Measurements from ENCODE around the gene LAMB2.

LAMB2 gene

GRCh38 chr3:49161197-49161596, 28.3 kb upstream of the LAMB2 start:
- no peak for DNase-seq

- no peak for DNase-seq
These were observed 25.9 kb upstream of the LAMB2 start for GRCh38 chr3:49158792-49159191.

DNA sequence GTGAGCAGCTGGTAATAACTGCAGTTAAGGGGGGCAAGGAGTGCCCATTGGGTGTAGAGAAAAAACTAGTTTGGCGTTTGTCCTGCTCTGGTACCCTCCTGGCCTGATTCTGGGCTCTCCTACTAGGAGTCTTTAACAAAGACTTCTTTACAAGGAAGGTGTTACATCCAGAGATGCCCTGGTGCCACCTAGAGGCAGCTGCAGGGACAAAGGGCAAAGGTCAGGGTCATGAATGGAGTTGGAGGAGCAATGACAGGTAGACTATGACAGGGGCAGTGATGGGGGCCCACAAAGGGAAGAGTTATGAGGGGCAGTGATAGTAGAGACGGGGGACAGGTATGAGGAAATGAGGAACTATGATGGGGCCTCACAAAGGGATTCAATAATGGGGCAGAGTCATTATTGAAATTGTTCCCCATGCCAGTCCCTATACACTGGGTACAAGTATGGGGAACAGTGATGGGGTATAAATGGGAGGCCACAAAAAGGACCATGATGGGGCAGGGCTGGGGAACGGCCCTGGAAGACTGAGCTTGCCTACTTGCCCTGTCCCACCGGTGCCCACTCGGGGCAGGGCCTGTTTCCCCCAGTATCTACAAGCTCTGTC, 25.4 kb upstream of the LAMB2 start:
- DNase-seq: peak in 2 of 3 experiments; percentile 28 to 56

- no peak for DNase-seq
These were observed 24.4 kb upstream of the LAMB2 start for GRCh38 chr3:49157289-49157688.

- no peak for DNase-seq
These were observed 20.6 kb upstream of the LAMB2 start for GRCh38 chr3:49153349-49153912.

DNA sequence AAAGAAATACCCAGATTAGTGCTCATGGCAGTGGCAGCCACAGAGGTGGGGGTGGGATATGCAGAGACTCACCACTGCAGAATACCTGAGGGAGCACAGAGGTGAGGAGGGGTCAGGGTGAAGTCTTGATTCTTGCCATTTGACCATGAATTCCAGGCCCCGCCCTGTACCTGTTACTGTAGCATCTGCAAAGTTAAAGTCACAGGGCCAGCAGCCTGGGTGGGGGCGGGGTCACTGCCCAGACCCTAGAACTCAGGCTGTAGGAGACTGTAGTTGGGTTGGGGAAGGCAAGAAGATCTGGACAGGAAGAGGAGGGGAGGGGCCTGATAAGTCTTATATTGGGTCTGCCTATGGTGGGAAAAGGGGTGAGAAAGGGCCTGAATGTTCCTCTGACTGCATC, 18.8 kb upstream of the LAMB2 start:
- no peak for DNase-seq

- DNase-seq: no peak
These were observed 15.3 kb upstream of the LAMB2 start for GRCh38 chr3:49148159-49148558.

DNA sequence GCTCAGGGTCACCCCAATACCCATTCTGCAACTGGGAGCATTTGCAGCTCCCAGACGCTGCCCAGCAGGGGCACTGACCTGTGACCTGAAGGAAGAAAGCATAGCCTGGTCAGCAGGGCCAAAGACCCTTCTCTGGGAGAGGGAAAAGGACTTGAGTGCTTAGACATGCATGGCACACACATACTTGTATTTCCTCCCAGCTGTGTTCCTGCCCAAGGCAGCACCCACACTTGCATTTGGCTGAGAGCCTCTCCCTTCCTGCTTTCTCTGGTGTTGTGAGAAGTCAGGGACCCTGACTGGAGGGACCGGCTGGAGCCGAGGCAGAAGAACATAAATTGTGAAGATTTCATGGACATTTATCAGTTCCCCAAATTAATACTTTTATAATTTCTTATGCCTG, 7.2 kb upstream of the LAMB2 start:
- DNase-seq: no peak

- DNase-seq: no peak
These were observed 2.6 kb upstream of the LAMB2 start for GRCh38 chr3:49135499-49135898.

- no peak for DNase-seq
These were observed 1.8 kb upstream of the LAMB2 start for GRCh38 chr3:49134471-49135265.

GRCh38 chr3:49133226-49133951, 539 bp upstream of the LAMB2 start:
- peak; percentile 67 to 78 (median 78) for DNase-seq

GRCh38 chr3:49132073-49132436, 795 bp downstream of the LAMB2 start:
- no peak for DNase-seq

DNA sequence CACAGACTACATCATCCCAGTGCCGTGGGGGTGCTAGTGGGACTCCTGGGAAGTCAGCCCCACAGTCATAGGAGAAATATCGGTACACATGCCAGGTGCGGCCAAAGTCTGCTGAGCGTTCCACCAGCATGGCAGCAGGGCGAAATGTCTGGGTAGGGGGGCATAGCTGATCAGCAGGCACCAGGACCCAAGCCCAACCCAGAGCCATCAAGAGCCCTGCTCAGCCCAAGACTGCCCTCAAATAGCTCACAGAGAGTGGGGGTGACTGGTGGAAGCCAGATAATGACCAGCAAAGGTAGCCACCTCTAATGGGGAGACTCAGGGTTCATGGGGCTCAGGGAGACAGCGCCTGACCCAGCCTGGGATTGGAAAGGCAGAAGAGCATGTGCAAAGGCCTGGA, 1.3 kb downstream of the LAMB2 start:
- no peak for DNase-seq

GRCh38 chr3:49131040-49131439, 1.8 kb downstream of the LAMB2 start:
- DNase-seq: no peak

GRCh38 chr3:49124991-49125670, 7.7 kb downstream of the LAMB2 start:
- DNase-seq: no peak

GRCh38 chr3:49124203-49124602, 8.6 kb downstream of the LAMB2 start:
- DNase-seq: no peak

GRCh38 chr3:49123687-49124086, 9.2 kb downstream of the LAMB2 start:
- DNase-seq: no peak

GRCh38 chr3:49122886-49123545, 9.8 kb downstream of the LAMB2 start:
- no peak for DNase-seq

GRCh38 chr3:49122451-49122850, 10.4 kb downstream of the LAMB2 start:
- no peak for DNase-seq

DNA sequence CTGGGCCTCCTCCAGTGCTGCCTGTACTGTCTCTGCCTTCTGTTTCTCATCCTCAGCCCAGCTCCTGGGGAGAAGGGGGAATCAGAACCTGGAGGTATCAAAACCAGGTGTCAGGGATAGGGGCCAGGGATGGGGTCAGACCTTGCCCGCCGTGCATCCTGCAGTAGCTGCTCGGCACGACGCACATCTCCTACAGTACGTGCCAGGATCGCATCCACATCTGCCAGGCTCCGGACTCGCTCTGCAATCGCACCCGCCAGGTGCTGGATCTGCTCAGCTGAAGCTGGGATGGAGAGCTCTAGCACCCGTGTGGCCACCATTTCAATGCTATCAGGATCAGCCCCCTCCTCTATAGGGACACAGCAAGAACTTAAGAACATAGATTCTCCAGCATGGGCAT, 10.8 kb downstream of the LAMB2 start:
- no peak for DNase-seq

DNA sequence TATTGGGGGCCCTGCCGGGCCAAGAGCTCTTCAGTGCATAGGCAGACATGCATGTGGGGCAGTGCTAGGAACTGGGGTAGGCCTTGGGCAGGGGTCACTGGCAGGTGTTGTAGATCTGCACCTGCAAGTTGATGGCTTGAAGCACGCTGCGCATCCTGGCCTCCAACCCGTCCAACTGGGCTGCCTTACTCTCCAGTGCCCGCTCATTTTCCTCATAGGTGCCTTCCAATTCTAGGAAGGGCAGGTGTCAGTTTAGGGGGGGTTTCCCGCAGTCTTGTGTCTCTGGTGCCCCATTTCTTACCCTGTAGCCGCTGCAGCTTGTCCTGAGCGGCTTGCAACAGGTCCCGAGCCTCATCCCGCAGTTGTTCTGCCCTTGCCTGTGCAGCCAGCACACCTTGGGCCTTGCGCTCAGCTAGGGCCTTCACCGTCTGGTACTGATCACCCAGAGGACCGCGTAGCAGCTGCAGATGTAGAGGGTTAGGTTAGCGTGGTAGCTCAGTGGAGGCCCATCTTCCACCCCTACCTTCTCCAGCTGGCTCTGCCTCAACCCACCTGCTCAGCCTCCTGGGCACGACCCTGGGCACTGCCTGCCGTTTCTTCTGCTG, 11.6 kb downstream of the LAMB2 start:
- peak in 1 of 3 experiments; percentile 43 for DNase-seq

All from NCI-H1417 (cell line).